PFSK-1 (cell line): ENCODE results near the gene TFPI2.

ENCODE experiments used
- FOXP2 ChIP-seq: optimal IDR thresholded peaks from 2 replicates; pipeline ENCODE3; 2011; ENCODE audit warnings: borderline replicate concordance, control low read depth, inconsistent platforms; ENCODE audit not compliant: insufficient read depth; ENCODE audit errors: extremely low read length, extremely low read depth
- POLR2AphosphoS5 ChIP-seq: IDR thresholded peaks from 2 replicates; pipeline ENCODE4 v1.6.1; 2012; ENCODE audit warnings: low read depth, mild to moderate bottlenecking, control low read depth, low read length, moderate library complexity
- SIN3A ChIP-seq: IDR thresholded peaks from 2 replicates; pipeline ENCODE4 v1.6.1; 2012; ENCODE audit warnings: mild to moderate bottlenecking, low read length, moderate library complexity, borderline replicate concordance; ENCODE audit not compliant: insufficient read depth
- TAF1 ChIP-seq: IDR thresholded peaks from 2 replicates; pipeline ENCODE4 v1.6.1; 2012; ENCODE audit warnings: low read length, control low read depth, borderline replicate concordance; ENCODE audit not compliant: insufficient read depth
- TF ChIP-seq, protein P1 (sequence below), 2 experiments: IDR thresholded peaks; 2 replicates each; pipeline versions ENCODE4 v1.6.1 to v1.8.0; 2011 to 2012; ENCODE audit warnings: low read depth in 2 of 2, low read length in 2 of 2, control low read depth in 1 of 2, inconsistent platforms in 1 of 2, mild to moderate bottlenecking in 1 of 2, moderate library complexity in 1 of 2; ENCODE audit not compliant: insufficient read depth in 1 of 2

TFPI2 gene

DNA sequence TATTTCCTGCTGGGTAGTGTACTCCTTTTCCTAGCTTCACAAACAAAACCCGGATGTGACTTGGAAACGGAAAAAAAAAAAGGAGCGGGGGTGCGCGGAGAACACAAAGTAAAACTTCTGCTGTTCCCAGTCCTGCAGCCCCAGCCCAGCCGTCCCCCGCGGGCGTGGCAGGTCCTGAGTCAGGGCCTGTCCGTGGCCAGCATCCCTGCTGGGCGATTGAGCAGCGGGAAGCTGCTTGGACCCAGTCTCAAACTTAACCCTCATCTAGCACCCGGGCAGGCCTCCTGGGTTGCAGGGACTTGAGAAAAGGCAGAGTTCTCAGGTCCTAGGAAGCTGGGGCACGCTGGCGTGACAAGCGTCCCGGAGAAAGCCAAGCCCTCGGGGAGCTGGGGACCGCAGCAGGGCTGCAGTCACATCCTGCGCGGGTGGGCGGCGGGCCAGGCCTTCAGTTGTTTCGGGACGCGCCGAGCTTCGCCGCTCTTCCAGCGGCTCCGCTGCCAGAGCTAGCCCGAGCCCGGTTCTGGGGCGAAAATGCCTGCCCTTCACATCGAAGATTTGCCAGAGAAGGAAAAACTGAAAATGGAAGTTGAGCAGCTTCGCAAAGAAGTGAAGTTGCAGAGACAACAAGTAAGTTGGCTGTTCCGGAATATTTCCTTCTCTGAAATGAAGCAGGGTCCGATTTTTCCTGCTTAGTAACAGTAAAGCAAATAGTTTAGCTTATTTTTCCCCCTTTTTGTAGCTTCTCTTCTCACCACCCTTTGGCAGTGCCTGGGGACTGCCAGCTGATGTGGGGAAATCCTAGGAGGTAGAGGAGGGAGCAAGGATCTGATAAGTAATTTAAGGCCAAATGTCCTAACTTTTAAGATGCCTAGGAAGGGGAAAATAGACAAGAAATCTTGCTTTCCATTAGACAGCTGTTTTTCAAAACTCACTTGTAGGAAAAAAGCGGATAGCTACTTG, 31.3 kb upstream of the TFPI2 start, which contains the start of gene GNG11:
GNG11 (plus strand) TSS at position 129 of the 960 bp plus-strand sequence; CDS start at position 532, 403 bp downstream.
- TF ChIP-seq, protein P1, sequence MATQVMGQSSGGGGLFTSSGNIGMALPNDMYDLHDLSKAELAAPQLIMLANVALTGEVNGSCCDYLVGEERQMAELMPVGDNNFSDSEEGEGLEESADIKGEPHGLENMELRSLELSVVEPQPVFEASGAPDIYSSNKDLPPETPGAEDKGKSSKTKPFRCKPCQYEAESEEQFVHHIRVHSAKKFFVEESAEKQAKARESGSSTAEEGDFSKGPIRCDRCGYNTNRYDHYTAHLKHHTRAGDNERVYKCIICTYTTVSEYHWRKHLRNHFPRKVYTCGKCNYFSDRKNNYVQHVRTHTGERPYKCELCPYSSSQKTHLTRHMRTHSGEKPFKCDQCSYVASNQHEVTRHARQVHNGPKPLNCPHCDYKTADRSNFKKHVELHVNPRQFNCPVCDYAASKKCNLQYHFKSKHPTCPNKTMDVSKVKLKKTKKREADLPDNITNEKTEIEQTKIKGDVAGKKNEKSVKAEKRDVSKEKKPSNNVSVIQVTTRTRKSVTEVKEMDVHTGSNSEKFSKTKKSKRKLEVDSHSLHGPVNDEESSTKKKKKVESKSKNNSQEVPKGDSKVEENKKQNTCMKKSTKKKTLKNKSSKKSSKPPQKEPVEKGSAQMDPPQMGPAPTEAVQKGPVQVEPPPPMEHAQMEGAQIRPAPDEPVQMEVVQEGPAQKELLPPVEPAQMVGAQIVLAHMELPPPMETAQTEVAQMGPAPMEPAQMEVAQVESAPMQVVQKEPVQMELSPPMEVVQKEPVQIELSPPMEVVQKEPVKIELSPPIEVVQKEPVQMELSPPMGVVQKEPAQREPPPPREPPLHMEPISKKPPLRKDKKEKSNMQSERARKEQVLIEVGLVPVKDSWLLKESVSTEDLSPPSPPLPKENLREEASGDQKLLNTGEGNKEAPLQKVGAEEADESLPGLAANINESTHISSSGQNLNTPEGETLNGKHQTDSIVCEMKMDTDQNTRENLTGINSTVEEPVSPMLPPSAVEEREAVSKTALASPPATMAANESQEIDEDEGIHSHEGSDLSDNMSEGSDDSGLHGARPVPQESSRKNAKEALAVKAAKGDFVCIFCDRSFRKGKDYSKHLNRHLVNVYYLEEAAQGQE (IDR thresholded peaks at IDR 0.05; ENCODE audit: insufficient read depth in 1 of 2, low read depth in 2 of 2, low read length in 2 of 2), result no peak
- TF ChIP-seq TAF1, result peak; percentile 69; the same call in 1 of the 2 replicates
- TF ChIP-seq SIN3A, result no peak; the same call in 1 of the 2 replicates

DNA sequence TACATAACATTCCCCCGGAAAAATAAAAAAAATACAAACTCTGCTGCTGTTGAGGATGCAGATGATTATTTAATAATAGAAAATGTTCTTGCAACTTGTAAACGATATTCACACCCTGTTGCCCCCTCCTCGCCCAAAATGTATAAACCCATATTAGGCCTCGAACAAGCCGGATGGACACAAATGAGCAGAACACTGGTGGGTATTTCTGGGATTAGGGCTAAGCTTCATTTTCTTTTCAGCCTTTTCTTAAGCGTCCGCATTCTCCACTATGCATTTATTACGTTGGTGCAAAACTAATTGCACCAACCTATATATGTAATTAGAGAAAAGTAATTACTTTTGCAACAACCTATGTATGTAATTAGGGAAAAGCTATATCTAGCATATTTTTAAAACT, 30.6 kb upstream of the TFPI2 start:
- no peak for TF ChIP-seq SIN3A
- TF ChIP-seq, protein P1 (IDR thresholded peaks at IDR 0.05; ENCODE audit: insufficient read depth in 1 of 2, low read depth in 2 of 2, low read length in 2 of 2), result no peak

DNA sequence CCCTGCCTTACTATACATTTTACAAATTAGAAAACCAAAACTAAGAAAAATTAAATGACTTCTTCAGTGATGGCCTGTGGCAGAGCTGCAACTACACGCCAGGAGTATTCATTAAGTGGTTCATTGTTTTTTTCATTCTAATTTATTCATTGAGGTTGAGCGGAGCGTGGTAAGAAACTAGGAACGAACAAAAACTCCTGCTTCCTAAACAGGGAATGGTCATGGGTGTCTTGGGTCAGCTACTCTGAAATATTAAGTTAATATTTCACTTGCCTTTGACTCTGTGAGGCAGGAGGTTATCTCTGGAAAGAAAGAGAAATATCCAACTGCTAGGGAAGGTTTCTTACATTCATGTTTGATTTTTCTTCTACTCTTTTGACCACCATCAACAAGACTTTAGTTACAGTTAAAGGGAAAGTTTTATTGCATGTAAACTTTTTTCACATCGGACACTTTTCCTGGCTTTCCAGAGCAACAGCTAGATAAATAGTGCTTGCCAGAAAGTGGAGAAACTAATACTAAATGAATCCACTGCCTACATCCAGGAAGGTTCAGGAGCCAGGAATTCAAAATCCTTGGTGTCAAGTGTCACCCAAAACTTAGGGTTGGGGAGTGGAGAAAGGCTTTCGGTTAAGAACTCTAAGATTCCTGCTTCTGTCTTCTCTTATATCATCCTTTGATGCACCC, 30.1 kb upstream of the TFPI2 start:
- no peak for TF ChIP-seq SIN3A
- no peak for TF ChIP-seq TAF1
- no peak for TF ChIP-seq FOXP2
- TF ChIP-seq POLR2AphosphoS5, result no peak
- TF ChIP-seq, protein P1 (IDR thresholded peaks at IDR 0.05; ENCODE audit: insufficient read depth in 1 of 2, low read depth in 2 of 2, low read length in 2 of 2), result no peak

DNA sequence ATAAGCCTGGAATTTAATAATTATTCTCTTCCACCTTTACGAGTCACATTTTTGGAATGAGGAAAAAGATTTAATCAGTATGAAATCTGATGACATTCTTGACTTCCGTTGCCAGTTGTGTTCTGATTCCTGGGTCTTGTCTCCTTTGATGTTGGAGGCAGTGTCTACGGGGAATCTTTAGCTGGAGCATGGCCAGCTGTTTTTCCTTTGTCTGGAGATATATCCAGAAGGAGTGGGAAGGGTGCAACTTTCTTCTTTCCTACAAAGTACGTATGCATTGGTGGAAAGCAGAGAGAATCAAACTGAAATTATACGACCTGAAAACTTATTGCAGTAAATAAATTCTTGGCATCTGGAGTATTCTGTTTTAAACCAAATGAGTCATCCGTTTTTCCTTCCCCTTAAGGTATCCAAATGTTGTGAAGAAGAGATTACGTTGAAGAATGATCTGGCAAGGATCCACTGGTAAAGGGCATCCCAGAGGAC, 24.1 kb upstream of the TFPI2 start:
- TF ChIP-seq POLR2AphosphoS5 (no peak), TAF1 (no peak), FOXP2 (no peak), SIN3A (no peak)
- TF ChIP-seq, protein P1 (IDR thresholded peaks at IDR 0.05; ENCODE audit: insufficient read depth in 1 of 2, low read depth in 2 of 2, low read length in 2 of 2), result no peak
